Naive B cell (primary cell): ENCODE data around the gene DESI1. TPM values are rescaled to one million over a fixed set of nuclear protein-coding genes. Genes with fewer than 3 reads are reported as not detected.
"Not testable (repeated sequence)": the region's sequence is repeated elsewhere in the genome, so short reads cannot be mapped to it uniquely, and the experiment has no call there.

Experiments
- ATAC-seq, 2 donors: fragments of 150-1000 bp; cut with Tn5 transposase; 2 replicates each; pipeline ENCODE4 v1.10.0; 2021; ENCODE audit warnings: low read depth in 2 of 2, mild to moderate bottlenecking in 2 of 2, moderate library complexity in 2 of 2
- DNase-seq: peaks from one replicate; pipeline ENCODE4 v3.0.0; 2022
- H3K27ac Mint-ChIP-seq, 6 donors: one replicate each; pipeline ENCODE4 v1.8.0; 2020 to 2022; ENCODE audit warnings: mild to moderate bottlenecking in 6 of 6, mixed read lengths in 6 of 6, moderate library complexity in 5 of 6, inconsistent platforms in 2 of 6
- H3K27me3 Mint-ChIP-seq, 3 donors: one replicate each; pipeline ENCODE4 v1.8.0; 2021 to 2022; ENCODE audit warnings: mixed read lengths in 3 of 3, mild to moderate bottlenecking in 1 of 3
- H3K36me3 Mint-ChIP-seq, 2 donors: one replicate each; pipeline ENCODE4 v1.8.0; 2020 to 2022; ENCODE audit warnings: mixed read lengths in 2 of 2, inconsistent platforms in 1 of 2, mild to moderate bottlenecking in 1 of 2
- H3K4me1 Mint-ChIP-seq, 3 donors: one replicate each; pipeline ENCODE4 v1.8.0; 2020 to 2022; ENCODE audit warnings: mixed read lengths in 3 of 3, inconsistent platforms in 1 of 3, mild to moderate bottlenecking in 1 of 3, moderate library complexity in 1 of 3
- H3K4me3 Mint-ChIP-seq, 8 donors: one replicate each; pipeline ENCODE4 v1.8.0; 2020 to 2022; ENCODE audit warnings: mild to moderate bottlenecking in 8 of 8, mixed read lengths in 8 of 8, moderate library complexity in 8 of 8, inconsistent platforms in 2 of 8
- H3K9me3 Mint-ChIP-seq, 7 donors: one replicate each; pipeline ENCODE4 v1.8.0; 2020 to 2022; ENCODE audit warnings: mixed read lengths in 7 of 7, mild to moderate bottlenecking in 5 of 7, inconsistent platforms in 2 of 7, moderate library complexity in 1 of 7
- polyA plus RNA-seq, 6 donors: library from polyadenylated mRNA; unstranded; fragments of 300-500 nt; fragmentation: Illumina TruSeq; gene quantifications; one replicate each; pipeline ENCODE4 v1.2.3, GENCODE V29; 2021; ENCODE audit warnings: low read depth in 6 of 6

Gene DESI1
- polyA plus RNA-seq, 6 donors from 2014 or later = 5.1 to 11.1 (median 9.1) TPM

DNA sequence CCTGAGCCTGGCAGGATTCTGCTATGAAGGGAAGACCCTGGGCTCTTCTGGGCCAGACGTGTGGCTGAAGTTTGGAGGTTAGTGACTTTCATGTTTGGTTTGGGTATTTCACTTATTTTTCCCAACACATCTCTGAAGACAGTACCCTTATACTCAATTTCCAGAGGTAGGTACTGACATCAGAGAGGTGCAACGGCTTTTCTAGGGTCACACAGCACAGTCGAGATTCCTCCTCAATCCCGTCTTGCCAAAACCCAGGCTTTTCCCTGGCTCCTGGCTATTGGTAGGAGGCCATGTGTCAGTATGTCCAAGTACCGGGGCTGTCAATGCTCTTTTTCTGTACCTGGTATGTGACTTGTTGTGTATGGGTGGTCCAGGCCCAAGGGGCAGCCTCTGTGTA is 25.1 kb downstream of the DESI1 start:
- Mint-ChIP-seq H3K4me3 (no peak overlapping the region), H3K4me1 (peaks cover 0 to 2% (median 0%) of the 10 kb centered on the region in 3 donors), H3K27me3 (no peaks in the 10 kb centered on the region), H3K27ac (no peak overlapping the region), H3K36me3 (no peaks in the 10 kb centered on the region), H3K9me3 (no peaks in the 10 kb centered on the region)
- ATAC-seq (no peak), DNase-seq (no peak)

DNA sequence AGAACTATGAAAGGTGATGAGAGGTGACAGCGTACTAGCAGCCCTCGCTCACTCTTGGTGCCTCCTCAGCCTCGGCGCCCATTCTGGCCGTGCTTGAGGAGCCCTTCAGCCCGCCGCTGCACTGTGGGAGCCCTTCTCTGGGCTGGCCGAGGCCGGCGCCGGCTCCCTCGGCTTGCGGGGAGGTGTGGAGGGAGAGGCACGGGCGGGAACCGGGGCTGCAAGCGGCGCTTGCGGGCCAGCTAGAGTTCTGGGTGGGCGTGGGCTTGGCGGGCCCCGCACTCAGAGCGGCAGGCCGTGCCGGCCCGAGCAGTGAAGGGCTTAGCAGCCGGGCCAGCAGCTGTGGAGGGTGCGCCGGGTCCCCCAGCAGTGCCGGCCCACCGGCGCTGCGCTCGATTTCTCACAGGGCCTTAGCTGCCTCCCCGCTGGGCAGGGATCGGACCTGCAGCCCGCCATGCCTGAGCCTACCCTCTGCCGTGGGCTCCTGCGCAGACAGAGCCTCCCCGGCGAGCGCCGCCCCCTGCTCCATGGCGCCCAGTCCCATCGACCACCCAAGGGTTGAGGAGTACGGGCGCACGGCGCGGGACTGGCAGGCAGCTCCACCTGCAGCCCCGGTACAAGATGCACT is 27.4 kb downstream of the DESI1 start:
- DNase-seq, H3K36me3 Mint-ChIP-seq, H3K27me3 Mint-ChIP-seq, H3K9me3 Mint-ChIP-seq, H3K27ac Mint-ChIP-seq, ATAC-seq, H3K4me3 Mint-ChIP-seq: not testable (repeated sequence)
- H3K4me1 Mint-ChIP-seq = peaks cover 9 to 16% (median 16%) of the 10 kb centered on the region in 3 donors

GRCh38 chr22:41589391-41590241 is 31.2 kb downstream of the DESI1 start, which contains the start of gene PMM1:
Gene PMM1, minus strand, starts transcription at chr22:41589840. Its CDS starts 35 bp downstream, at chr22:41589805.
- Mint-ChIP-seq H3K4me3 (peak within 1 kb of the TSS; percentile 79 to 96 (median 94)), H3K9me3 (no peaks in the 10 kb centered on the region), H3K27ac (peak within 1 kb of the TSS; percentile 33 to 91 (median 64)), H3K27me3 (no peaks in the 10 kb centered on the region), H3K36me3 (no peaks in the 10 kb centered on the region), H3K4me1 (peaks cover 13 to 16% (median 16%) of the 10 kb centered on the region in 3 donors)
- DNase-seq (peak; percentile 100), ATAC-seq (peak; percentile 95)

DNA sequence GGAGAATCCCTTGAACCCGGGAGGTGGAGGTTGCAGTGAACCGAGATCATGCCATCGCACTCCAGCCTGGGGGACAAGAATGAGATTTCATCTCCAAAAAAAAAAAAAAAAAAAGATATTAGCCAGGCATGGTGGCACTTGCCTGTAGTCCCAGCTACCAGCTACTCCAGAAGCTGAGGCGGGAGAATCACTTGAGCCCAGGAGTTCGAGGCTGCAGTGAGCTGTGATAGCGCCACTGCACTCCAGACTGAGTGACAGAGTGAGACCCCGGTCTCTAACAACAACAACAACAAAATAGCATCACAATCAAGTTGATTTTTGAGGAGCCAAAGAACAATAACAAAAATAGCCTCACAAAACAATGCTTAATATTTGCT is 33.5 kb downstream of the DESI1 start:
- H3K4me1 Mint-ChIP-seq = peaks cover 14 to 18% (median 16%) of the 10 kb centered on the region in 3 donors
- H3K4me3 Mint-ChIP-seq = peak overlapping the region in 3 of 8 donors; percentile 25 to 74 (median 29)
- DNase-seq (no peak), ATAC-seq (no peak)
- H3K36me3 Mint-ChIP-seq = peaks cover 4 to 5% of the 10 kb centered on the region in 2 donors
- H3K9me3 Mint-ChIP-seq = no peaks in the 10 kb centered on the region
- no peaks in the 10 kb centered on the region for H3K27me3 Mint-ChIP-seq
- no peak overlapping the region for H3K27ac Mint-ChIP-seq

DNA sequence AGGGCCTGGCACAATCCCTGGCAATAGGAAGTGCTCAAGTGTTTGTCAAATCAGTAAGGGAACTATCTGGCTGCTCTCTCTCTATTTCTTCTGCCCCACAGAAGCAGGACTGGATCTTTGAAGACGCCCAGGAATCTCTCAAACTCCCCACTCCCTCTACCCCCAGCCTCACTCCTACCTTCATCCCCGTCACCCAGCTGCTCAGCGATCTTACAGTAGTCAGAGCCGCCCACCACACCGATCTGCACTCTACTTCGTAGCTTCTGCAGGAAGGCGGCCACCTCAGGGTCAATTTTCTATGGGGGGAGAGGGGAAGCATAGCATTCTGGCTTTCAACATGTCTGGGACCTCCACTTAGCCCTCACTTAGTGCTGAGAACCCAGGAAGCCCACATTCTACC is 34.9 kb downstream of the DESI1 start:
- DNase-seq (no peak), ATAC-seq (no peak)
- H3K9me3 Mint-ChIP-seq = no peaks in the 10 kb centered on the region
- H3K27ac Mint-ChIP-seq = peak overlapping the region in 1 of 6 donors; percentile 33
- no peaks in the 10 kb centered on the region for H3K27me3 Mint-ChIP-seq
- H3K4me1 Mint-ChIP-seq = peaks cover 16% of the 10 kb centered on the region in 3 donors
- H3K4me3 Mint-ChIP-seq = peak overlapping the region in 2 of 8 donors; percentile 20 to 49
- peaks cover 7% of the 10 kb centered on the region in 2 donors for H3K36me3 Mint-ChIP-seq

DNA sequence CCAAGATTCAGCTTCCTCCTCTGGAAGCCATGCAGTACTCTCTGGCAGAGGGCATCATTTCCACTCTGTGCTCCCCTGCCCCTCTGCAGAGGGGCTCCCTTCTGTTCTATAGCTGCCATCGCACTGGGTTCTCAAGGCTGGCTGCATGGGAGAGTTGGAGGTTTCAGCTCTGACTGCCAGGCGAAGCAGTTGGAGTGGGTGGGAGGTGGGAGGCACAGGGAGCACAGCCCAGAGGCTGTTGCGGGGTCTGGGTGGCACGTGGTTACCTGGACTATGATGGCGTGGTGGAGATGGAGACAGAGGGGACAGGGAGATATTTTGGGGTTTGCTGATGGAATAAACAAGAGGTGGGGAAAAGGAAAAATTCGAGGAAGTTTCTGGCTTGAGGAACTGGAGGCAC is 36.0 kb downstream of the DESI1 start:
- H3K27ac Mint-ChIP-seq = peak overlapping the region in 2 of 6 donors; percentile 49 to 86
- no peaks in the 10 kb centered on the region for H3K9me3 Mint-ChIP-seq
- H3K4me3 Mint-ChIP-seq = no peak overlapping the region
- H3K36me3 Mint-ChIP-seq = peaks cover 7% of the 10 kb centered on the region in 2 donors
- H3K4me1 Mint-ChIP-seq = peaks cover 13 to 16% (median 13%) of the 10 kb centered on the region in 3 donors
- no peak for ATAC-seq
- no peak for DNase-seq
- H3K27me3 Mint-ChIP-seq = no peaks in the 10 kb centered on the region

GRCh38 chr22:41582694-41583093 is 38.1 kb downstream of the DESI1 start:
- no peaks in the 10 kb centered on the region for H3K27me3 Mint-ChIP-seq
- ATAC-seq = no peak
- peaks cover 7 to 13% of the 10 kb centered on the region in 2 donors for H3K36me3 Mint-ChIP-seq
- H3K4me3 Mint-ChIP-seq = no peak overlapping the region
- H3K9me3 Mint-ChIP-seq = no peaks in the 10 kb centered on the region
- H3K27ac Mint-ChIP-seq = peak overlapping the region in 1 of 6 donors; percentile 71
- H3K4me1 Mint-ChIP-seq = peaks cover 0 to 11% (median 3%) of the 10 kb centered on the region in 3 donors
- DNase-seq = no peak

DNA sequence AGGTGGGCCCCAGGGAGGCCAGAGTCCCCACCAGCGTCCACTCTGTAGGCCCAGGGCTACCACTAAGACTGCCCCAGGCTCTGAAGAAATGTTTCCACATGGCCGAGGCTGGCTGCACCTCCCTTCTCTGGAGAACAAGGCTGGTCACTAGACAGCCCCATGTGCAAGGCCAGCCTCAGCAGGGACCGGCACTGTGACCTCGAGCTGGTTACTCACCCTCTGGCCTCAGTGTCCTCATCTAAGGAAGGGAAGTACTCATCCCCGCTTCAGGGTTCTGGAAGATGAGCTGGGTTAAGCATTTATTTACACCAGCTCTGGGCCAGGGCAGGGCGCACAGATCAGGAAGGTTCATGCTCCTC is 40.9 kb downstream of the DESI1 start:
- Mint-ChIP-seq H3K9me3 (no peaks in the 10 kb centered on the region), H3K4me3 (no peak overlapping the region), H3K27me3 (no peaks in the 10 kb centered on the region), H3K4me1 (peaks cover 0 to 9% (median 3%) of the 10 kb centered on the region in 3 donors), H3K36me3 (peaks cover 7 to 15% of the 10 kb centered on the region in 2 donors), H3K27ac (peak overlapping the region in 1 of 6 donors; percentile 21)
- no peak for ATAC-seq
- DNase-seq = no peak

- Mint-ChIP-seq H3K9me3 (no peaks in the 10 kb centered on the region), H3K4me1 (peaks cover 0 to 9% (median 3%) of the 10 kb centered on the region in 3 donors), H3K4me3 (no peak overlapping the region), H3K27ac (no peak overlapping the region), H3K36me3 (peaks cover 7 to 15% of the 10 kb centered on the region in 2 donors), H3K27me3 (no peaks in the 10 kb centered on the region)
- no peak for DNase-seq
- no peak for ATAC-seq
These were observed 41.4 kb downstream of the DESI1 start for GRCh38 chr22:41579297-41579996.

- peaks cover 0 to 9% (median 3%) of the 10 kb centered on the region in 3 donors for H3K4me1 Mint-ChIP-seq
- H3K27me3 Mint-ChIP-seq = no peaks in the 10 kb centered on the region
- no peak for ATAC-seq
- no peak overlapping the region for H3K4me3 Mint-ChIP-seq
- H3K9me3 Mint-ChIP-seq = no peaks in the 10 kb centered on the region
- peaks cover 7 to 15% of the 10 kb centered on the region in 2 donors for H3K36me3 Mint-ChIP-seq
- DNase-seq = no peak
- H3K27ac Mint-ChIP-seq = no peak overlapping the region
These were observed 42.0 kb downstream of the DESI1 start for GRCh38 chr22:41578818-41579217.

GRCh38 chr22:41578114-41578513 is 42.7 kb downstream of the DESI1 start:
- H3K4me1 Mint-ChIP-seq = peaks cover 0 to 9% (median 1%) of the 10 kb centered on the region in 3 donors
- no peaks in the 10 kb centered on the region for H3K27me3 Mint-ChIP-seq
- no peak overlapping the region for H3K4me3 Mint-ChIP-seq
- peaks cover 7 to 15% of the 10 kb centered on the region in 2 donors for H3K36me3 Mint-ChIP-seq
- DNase-seq (no peak), ATAC-seq (no peak)
- no peaks in the 10 kb centered on the region for H3K9me3 Mint-ChIP-seq
- no peak overlapping the region for H3K27ac Mint-ChIP-seq

DNA sequence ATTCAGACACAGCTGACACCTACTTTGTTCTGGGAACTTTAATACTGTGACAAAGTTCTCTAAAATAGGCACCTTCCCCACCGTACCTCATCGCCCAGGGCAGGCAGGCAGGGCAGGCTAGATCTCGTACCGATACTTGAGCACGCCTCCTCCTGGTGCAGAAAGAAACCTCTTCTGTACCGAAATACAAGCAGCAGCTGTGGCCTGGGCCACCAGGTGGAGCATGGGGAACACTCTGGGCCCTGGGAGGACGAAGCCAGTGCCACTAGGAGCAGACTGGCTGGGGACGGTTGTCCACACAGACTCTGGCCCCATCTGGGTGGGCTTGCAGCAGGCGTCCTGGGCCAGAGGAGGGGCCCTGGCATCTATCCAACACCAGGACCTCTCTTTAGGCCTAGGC is 44.0 kb downstream of the DESI1 start:
- Mint-ChIP-seq H3K4me3 (no peak overlapping the region), H3K36me3 (peaks cover 0 to 8% of the 10 kb centered on the region in 2 donors), H3K4me1 (peaks cover 0 to 6% (median 1%) of the 10 kb centered on the region in 3 donors), H3K27me3 (no peaks in the 10 kb centered on the region), H3K27ac (no peak overlapping the region), H3K9me3 (peaks cover 0 to 5% (median 0%) of the 10 kb centered on the region in 7 donors)
- ATAC-seq (peak; percentile 30 to 41), DNase-seq (no peak)

DNA sequence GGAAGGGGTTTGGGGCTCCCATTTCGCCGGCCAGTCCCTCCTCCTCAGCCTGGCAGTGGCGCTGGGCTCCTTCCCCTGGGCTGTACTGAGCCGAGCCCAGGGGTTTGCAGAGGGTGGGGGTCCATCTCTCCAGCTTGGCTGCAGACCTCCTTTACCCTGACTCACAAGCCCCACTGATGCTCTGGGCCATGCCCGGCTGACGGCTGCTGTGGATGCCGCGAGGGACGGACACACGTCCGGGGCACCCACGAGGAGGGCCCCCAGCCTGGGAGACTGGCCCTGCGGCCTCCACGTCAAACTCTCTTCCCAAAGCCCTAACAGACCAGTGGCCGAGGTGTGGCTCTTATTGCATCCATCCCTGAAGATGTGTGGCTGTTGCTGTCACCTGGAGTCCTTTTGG is 45.3 kb downstream of the DESI1 start:
- no peak for ATAC-seq

More for the DNA sequence above, 45.3 kb downstream of the DESI1 start:
- H3K27ac Mint-ChIP-seq = no peak overlapping the region
- H3K4me1 Mint-ChIP-seq = peaks cover 0 to 6% (median 1%) of the 10 kb centered on the region in 3 donors
- peaks cover 0 to 5% (median 0%) of the 10 kb centered on the region in 7 donors for H3K9me3 Mint-ChIP-seq
- H3K27me3 Mint-ChIP-seq = no peaks in the 10 kb centered on the region
- no peak overlapping the region for H3K4me3 Mint-ChIP-seq
- H3K36me3 Mint-ChIP-seq = peaks cover 0 to 8% of the 10 kb centered on the region in 2 donors
- no peak for DNase-seq
